HG02610 (cell line): ENCODE results near the gene MRM3.
"Not testable (repeated sequence)": the region's sequence is repeated elsewhere in the genome, so short reads cannot be mapped to it uniquely, and the experiment has no call there.

Experiments used
- ATAC-seq: cut with Tn5 transposase; IDR thresholded peaks from one replicate; pipeline ENCODE4 v1.9.1; 2021; ENCODE audit warnings: mild to moderate bottlenecking, moderate library complexity; ENCODE audit not compliant: unreplicated experiment

MRM3 gene

GRCh38 chr17:752620-753219, 29.4 kb upstream of the MRM3 start:
- no peak for ATAC-seq

GRCh38 chr17:753418-753817, 28.7 kb upstream of the MRM3 start:
- ATAC-seq: no peak

GRCh38 chr17:755319-755961, 26.7 kb upstream of the MRM3 start:
- not testable (repeated sequence) for ATAC-seq

- ATAC-seq: not testable (repeated sequence)
Observed at GRCh38 chr17:756010-756567, 26.1 kb upstream of the MRM3 start.

- no peak for ATAC-seq
Observed at GRCh38 chr17:759964-760363, 22.2 kb upstream of the MRM3 start.

GRCh38 chr17:760371-760770, 21.8 kb upstream of the MRM3 start:
- ATAC-seq: no peak

- no peak for ATAC-seq
Observed at GRCh38 chr17:767076-767475, 15.1 kb upstream of the MRM3 start.

GRCh38 chr17:773016-773415, 9.1 kb upstream of the MRM3 start:
- no peak for ATAC-seq

- ATAC-seq: no peak
Observed at GRCh38 chr17:773467-774312, 8.5 kb upstream of the MRM3 start.

GRCh38 chr17:774313-774584, 7.9 kb upstream of the MRM3 start:
- ATAC-seq: no peak

- no peak for ATAC-seq
Observed at GRCh38 chr17:778096-778495, 4.1 kb upstream of the MRM3 start.

- ATAC-seq: no peak
Observed at GRCh38 chr17:784143-784542, 2.0 kb downstream of the MRM3 start.

GRCh38 chr17:785901-786300, 3.7 kb downstream of the MRM3 start:
- ATAC-seq: not testable (repeated sequence)

- no peak for ATAC-seq
Observed at GRCh38 chr17:787641-788221, 5.6 kb downstream of the MRM3 start.

- no peak for ATAC-seq
Observed at GRCh38 chr17:788551-788950, 6.4 kb downstream of the MRM3 start.

- ATAC-seq: no peak
Observed at GRCh38 chr17:789160-789840, 7.1 kb downstream of the MRM3 start.

GRCh38 chr17:789931-790873, 8.0 kb downstream of the MRM3 start:
- ATAC-seq: not testable (repeated sequence)

- ATAC-seq: not testable (repeated sequence)
Observed at GRCh38 chr17:790874-791247, 8.7 kb downstream of the MRM3 start.

GRCh38 chr17:791829-792228, 9.7 kb downstream of the MRM3 start:
- no peak for ATAC-seq

GRCh38 chr17:792277-792676, 10.1 kb downstream of the MRM3 start:
- ATAC-seq: no peak
